SH-SY5Y (cell line): ENCODE data around the gene FHAD1.

ENCODE experiments used
- GATA2 ChIP-seq: IDR thresholded peaks from 2 replicates; pipeline ENCODE4 v1.6.1; 2011; ENCODE audit warnings: mild to moderate bottlenecking, low read depth, low read length
- GATA3 ChIP-seq: IDR thresholded peaks from 2 replicates; pipeline ENCODE4 v1.6.1; 2011; ENCODE audit warnings: low read depth, mild to moderate bottlenecking, low read length, moderate library complexity

FHAD1 gene

GRCh38 chr1:15422871-15423270 is 175.8 kb downstream of the FHAD1 start:
- TF ChIP-seq GATA2 (no peak), GATA3 (no peak)

GRCh38 chr1:15423355-15424077 is 176.5 kb downstream of the FHAD1 start:
- TF ChIP-seq GATA3 (no peak), GATA2 (no peak)

GRCh38 chr1:15424146-15424667 is 177.2 kb downstream of the FHAD1 start:
- TF ChIP-seq GATA3 = no peak
- TF ChIP-seq GATA2 = no peak

- no peak for TF ChIP-seq GATA2
- TF ChIP-seq GATA3 = no peak
Measured at GRCh38 chr1:15424981-15425380, 178.0 kb downstream of the FHAD1 start.

GRCh38 chr1:15425521-15425920 is 178.5 kb downstream of the FHAD1 start:
- TF ChIP-seq GATA2 (no peak), GATA3 (no peak)

- TF ChIP-seq GATA2 (no peak), GATA3 (no peak)
Measured at GRCh38 chr1:15425958-15426357, 178.9 kb downstream of the FHAD1 start.

- TF ChIP-seq GATA2 (no peak), GATA3 (no peak)
Measured at GRCh38 chr1:15426492-15427279, 179.7 kb downstream of the FHAD1 start.

- TF ChIP-seq GATA2 = no peak
- TF ChIP-seq GATA3 = no peak
Measured at GRCh38 chr1:15427280-15427666, 180.2 kb downstream of the FHAD1 start.

GRCh38 chr1:15428815-15429435 is 181.9 kb downstream of the FHAD1 start:
- no peak for TF ChIP-seq GATA3
- TF ChIP-seq GATA2 = no peak

GRCh38 chr1:15429701-15430149 is 182.7 kb downstream of the FHAD1 start:
- TF ChIP-seq GATA3 (no peak), GATA2 (no peak)

- no peak for TF ChIP-seq GATA2
- TF ChIP-seq GATA3 = no peak
Measured at GRCh38 chr1:15430787-15431570, 184.0 kb downstream of the FHAD1 start.

- no peak for TF ChIP-seq GATA3
- no peak for TF ChIP-seq GATA2
Measured at GRCh38 chr1:15431571-15431948, 184.5 kb downstream of the FHAD1 start.

GRCh38 chr1:15432324-15432723 is 185.3 kb downstream of the FHAD1 start:
- TF ChIP-seq GATA3 (no peak), GATA2 (no peak)

- TF ChIP-seq GATA2 (no peak), GATA3 (no peak)
Measured at GRCh38 chr1:15433471-15433870, 186.4 kb downstream of the FHAD1 start.
